ENCODE measurements around the gene IMMP2L. TPM values are rescaled to one million over a fixed set of nuclear protein-coding genes. Genes with fewer than 3 reads are reported as not detected.
A peak's percentile ranks its signal among the peaks of the same experiment; 100 is the strongest.

IMMP2L gene
- total RNA-seq, 2 experiments from 2014 or later, result 17.4 to 30.2 TPM

DNA sequence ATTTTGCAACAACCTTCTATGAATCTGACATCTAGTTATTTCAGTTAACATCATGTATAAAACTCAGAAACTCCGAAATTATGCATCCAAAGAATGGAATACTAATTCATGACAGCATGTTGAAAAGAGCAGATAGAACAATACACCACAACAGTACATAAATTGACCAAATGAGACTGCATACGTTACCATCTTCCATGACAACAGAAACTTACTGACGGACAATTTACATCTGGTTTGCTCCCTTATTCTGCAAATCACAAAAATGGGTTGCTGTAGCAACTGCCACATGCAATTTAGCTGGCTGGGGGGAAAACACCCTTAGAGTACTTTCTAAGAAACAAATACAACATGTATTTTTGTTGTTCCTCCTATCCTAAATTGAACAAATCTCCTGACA, 457.0 kb downstream of the IMMP2L start:
- POLR2A ChIA-PET, result no interaction called here
- Mint-ChIP-seq H3K27ac (peak overlapping the region; percentile 13), H3K9me3 (peaks cover 1% of the 10 kb centered on the region)

DNA sequence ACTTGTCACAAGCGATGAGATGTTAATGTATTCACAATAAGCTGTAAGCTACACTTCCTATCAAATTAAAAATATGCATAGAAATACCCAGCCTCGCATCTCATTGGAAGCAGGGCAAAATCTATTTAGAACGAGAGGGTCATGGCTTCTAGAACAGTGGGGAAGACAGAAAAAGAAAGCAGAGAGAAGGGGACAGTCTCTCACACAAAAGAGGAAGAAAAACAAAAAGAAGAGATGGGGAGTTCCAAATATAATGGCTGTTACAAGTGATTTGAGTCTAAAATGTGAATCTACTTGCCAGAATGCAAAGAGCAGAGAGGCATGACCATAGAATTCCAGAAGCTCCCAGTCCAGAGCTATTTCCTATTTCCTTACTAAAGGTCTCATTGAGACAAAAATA, 457.6 kb downstream of the IMMP2L start:
- Mint-ChIP-seq H3K27ac (peak overlapping the region; percentile 44), H3K27me3 (no peaks in the 10 kb centered on the region), H3K4me3 (no peak overlapping the region), H3K4me1 (ENCODE audit: low read depth) (peaks cover 78% of the 10 kb centered on the region), H3K36me3 (ENCODE audit: low read depth) (peaks cover 62% of the 10 kb centered on the region), H3K9me3 (peaks cover 1% of the 10 kb centered on the region)
- POLR2A ChIA-PET, result no interaction called here
- ATAC-seq (no peak), DNase-seq (no peak)
- TF ChIP-seq, protein P1, sequence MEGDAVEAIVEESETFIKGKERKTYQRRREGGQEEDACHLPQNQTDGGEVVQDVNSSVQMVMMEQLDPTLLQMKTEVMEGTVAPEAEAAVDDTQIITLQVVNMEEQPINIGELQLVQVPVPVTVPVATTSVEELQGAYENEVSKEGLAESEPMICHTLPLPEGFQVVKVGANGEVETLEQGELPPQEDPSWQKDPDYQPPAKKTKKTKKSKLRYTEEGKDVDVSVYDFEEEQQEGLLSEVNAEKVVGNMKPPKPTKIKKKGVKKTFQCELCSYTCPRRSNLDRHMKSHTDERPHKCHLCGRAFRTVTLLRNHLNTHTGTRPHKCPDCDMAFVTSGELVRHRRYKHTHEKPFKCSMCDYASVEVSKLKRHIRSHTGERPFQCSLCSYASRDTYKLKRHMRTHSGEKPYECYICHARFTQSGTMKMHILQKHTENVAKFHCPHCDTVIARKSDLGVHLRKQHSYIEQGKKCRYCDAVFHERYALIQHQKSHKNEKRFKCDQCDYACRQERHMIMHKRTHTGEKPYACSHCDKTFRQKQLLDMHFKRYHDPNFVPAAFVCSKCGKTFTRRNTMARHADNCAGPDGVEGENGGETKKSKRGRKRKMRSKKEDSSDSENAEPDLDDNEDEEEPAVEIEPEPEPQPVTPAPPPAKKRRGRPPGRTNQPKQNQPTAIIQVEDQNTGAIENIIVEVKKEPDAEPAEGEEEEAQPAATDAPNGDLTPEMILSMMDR (IDR thresholded peaks at IDR 0.05), result no peak
- CTCF ChIA-PET, result no interaction called here
- intact Hi-C loops (cut with micrococcal nuclease), result no loop called here

More for the DNA sequence above, 457.0 kb downstream of the IMMP2L start:
- TF ChIP-seq, protein P1 (IDR thresholded peaks at IDR 0.05), result no peak
- Mint-ChIP-seq H3K4me1 (ENCODE audit: low read depth) (peaks cover 76% of the 10 kb centered on the region), H3K4me3 (no peak overlapping the region), H3K36me3 (ENCODE audit: low read depth) (peaks cover 62% of the 10 kb centered on the region), H3K27me3 (no peaks in the 10 kb centered on the region)
- ATAC-seq (no peak), DNase-seq (no peak)
- intact Hi-C loops (cut with micrococcal nuclease), result no loop called here
- CTCF ChIA-PET, result no interaction called here

DNA sequence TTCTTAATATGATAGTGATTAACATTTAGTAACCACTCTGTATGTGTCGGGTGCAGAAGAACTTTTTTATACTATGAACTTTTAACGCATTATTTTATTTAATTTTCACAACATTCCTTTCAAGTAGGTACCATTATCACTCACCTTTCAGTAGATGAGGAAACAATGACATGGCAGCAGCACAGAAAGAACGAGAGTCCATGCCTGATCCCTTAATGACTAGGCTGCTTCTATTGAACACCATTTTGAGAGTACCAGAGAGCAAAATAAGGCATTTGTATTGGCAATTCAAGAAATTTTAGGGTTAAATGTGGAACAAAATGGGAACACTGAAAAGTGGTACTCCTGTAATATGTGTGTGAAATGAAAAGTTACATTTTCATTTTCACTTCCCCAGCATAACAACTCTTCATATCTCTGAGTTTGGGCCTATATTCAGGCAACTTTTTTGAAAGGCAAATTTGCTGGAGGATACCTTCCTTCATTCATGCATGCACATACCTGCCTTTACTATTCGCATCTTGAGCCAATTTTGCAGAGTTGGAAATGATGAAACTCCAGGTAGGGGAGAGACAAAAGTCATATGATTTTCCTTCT, 458.5 kb downstream of the IMMP2L start:
- peak overlapping the region; percentile 2 for H3K4me3 Mint-ChIP-seq
- intact Hi-C loops (cut with micrococcal nuclease), result no loop called here
- DNase-seq, result peak; percentile 18
- H3K36me3 Mint-ChIP-seq (ENCODE audit: low read depth), result peaks cover 55% of the 10 kb centered on the region
- no peaks in the 10 kb centered on the region for H3K27me3 Mint-ChIP-seq
- CTCF ChIA-PET, result no interaction called here
- peaks cover 75% of the 10 kb centered on the region for H3K4me1 Mint-ChIP-seq (ENCODE audit: low read depth)
- no peak for ATAC-seq
- H3K27ac Mint-ChIP-seq, result peak overlapping the region; percentile 44
- H3K9me3 Mint-ChIP-seq, result peaks cover 1% of the 10 kb centered on the region
- TF ChIP-seq, protein P1 (IDR thresholded peaks at IDR 0.05), result no peak
- POLR2A ChIA-PET, result no interaction called here

DNA sequence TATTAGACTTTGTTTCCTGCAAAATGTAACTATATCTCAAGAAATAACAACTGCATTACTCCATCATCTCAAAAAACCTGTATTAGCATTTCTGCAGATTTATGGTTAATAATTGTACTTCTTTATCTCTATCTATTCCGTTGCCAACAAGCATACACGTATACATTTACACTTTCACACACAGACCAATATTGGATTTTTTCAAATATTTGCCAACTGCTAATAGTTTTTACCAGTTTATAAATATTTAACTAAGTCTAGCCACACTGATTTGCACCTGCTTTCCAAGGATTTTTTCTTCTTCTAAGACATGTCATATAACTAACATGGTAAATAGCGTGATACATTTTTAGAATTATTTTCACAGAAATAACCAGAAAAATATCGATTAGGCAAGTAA, 459.2 kb downstream of the IMMP2L start:
- TF ChIP-seq, protein P1 (IDR thresholded peaks at IDR 0.05), result no peak
- Mint-ChIP-seq H3K27ac (peak overlapping the region; percentile 44), H3K4me1 (ENCODE audit: low read depth) (peaks cover 75% of the 10 kb centered on the region), H3K36me3 (ENCODE audit: low read depth) (peaks cover 60% of the 10 kb centered on the region), H3K27me3 (no peaks in the 10 kb centered on the region), H3K9me3 (peaks cover 1% of the 10 kb centered on the region), H3K4me3 (no peak overlapping the region)
- intact Hi-C loops (cut with micrococcal nuclease), result no loop called here
- ChIA-PET CTCF (no interaction called here), POLR2A (no interaction called here)
- ATAC-seq (no peak), DNase-seq (no peak)

DNA sequence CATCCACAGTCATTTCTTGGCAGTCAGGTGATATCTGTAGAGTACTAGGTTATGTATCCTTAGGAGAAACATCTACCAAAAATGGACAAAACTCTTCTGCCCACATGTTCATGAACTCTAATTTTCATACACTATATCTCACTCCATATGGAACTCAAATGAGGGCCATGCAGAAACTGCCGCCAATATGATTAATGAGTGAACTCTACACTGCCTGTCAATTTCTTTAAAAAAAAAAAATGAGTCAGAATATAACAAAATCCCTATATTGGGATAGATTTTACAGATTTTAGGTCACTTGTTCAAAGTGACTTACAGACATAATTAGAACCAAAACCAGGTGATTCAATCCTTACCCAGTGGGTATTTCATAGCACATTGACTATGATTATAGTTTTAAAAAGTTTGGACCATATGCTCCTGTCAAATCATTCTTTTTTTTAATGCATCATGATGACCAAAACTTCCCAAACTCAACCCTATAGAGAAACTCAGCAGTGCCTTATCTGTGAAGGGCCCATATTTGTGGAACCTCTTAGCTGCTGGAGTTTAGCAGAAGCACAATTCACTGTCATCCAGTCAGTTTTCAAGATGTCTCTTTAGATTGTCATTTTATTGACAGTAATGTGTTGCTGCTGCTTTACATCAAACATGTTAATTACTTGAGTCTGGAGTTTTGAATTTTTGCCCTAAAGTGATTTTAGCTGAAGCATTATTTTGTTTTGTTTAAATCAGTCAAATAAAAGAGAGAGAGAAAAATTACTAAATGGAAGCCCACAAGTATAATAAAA, 460.2 kb downstream of the IMMP2L start:
- ATAC-seq (no peak), DNase-seq (no peak)
- CTCF ChIA-PET, result no interaction called here
- H3K27me3 Mint-ChIP-seq, result no peaks in the 10 kb centered on the region
- intact Hi-C loops (cut with micrococcal nuclease), result no loop called here
- no peak overlapping the region for H3K4me3 Mint-ChIP-seq
- POLR2A ChIA-PET, result no interaction called here
- H3K4me1 Mint-ChIP-seq (ENCODE audit: low read depth), result peaks cover 73% of the 10 kb centered on the region
- peaks cover 1% of the 10 kb centered on the region for H3K9me3 Mint-ChIP-seq
- peak overlapping the region; percentile 31 for H3K27ac Mint-ChIP-seq
- TF ChIP-seq, protein P1 (IDR thresholded peaks at IDR 0.05), result no peak
- H3K36me3 Mint-ChIP-seq (ENCODE audit: low read depth), result peaks cover 61% of the 10 kb centered on the region

Measured in activated CD8-positive, alpha-beta T cell treated with anti-CD3 and anti-CD28 coated beads for 36 hours (primary cell).